NK-92 treated with Interleukin-12 subunit alpha and Interleukin-12 subunit beta, amount 100 ng/mL, for 24 hours (cell line): ENCODE measurements around the gene MYO5B.
"Not testable (repeated sequence)": the region's sequence is repeated elsewhere in the genome, so short reads cannot be mapped to it uniquely, and the experiment has no call there.

Source experiments
- DNase-seq: peaks from one replicate; lab custom pipeline; 2025; lab: John Stamatoyannopoulos, UW

The MYO5B gene

DNA sequence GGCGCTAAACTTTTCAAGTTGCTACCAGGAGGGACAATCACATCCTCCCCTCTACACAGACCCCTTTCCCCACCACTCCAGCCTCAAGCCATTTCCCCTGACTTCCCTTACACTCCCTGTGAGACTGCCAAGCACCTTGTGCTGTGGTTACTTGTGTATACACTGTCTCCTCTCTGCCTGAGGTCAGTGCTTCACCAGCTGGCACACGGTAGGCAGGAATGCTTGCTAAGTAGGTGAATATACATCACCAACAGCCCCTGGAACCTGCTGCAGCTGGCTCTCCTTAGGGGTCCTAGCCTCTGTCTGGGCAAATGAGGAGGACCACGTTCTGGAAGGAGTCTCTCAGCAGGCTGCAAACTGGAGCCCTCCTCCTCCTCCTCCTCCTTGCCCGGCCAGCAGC is 343.3 kb downstream of the MYO5B start:
- no peak for DNase-seq

DNA sequence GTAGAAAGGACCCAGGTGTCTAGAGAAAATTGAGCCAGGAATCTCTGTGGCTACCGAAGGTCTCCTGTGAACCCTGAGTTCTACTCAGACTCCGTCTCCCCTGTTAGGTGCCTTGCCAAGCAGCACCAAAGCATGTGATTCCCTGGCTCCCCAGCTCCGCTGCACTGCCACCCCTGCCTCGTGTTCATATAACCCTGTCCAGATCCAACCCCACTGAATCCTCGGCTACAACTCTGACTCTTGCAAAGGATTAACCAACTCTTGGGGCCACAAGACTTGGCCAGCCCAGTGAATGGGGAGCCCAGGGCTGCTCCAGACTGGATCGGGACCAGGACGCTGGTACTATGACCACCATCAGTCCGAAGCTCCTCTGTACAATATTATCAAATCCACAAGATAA is 344.3 kb downstream of the MYO5B start:
- DNase-seq: no peak

DNA sequence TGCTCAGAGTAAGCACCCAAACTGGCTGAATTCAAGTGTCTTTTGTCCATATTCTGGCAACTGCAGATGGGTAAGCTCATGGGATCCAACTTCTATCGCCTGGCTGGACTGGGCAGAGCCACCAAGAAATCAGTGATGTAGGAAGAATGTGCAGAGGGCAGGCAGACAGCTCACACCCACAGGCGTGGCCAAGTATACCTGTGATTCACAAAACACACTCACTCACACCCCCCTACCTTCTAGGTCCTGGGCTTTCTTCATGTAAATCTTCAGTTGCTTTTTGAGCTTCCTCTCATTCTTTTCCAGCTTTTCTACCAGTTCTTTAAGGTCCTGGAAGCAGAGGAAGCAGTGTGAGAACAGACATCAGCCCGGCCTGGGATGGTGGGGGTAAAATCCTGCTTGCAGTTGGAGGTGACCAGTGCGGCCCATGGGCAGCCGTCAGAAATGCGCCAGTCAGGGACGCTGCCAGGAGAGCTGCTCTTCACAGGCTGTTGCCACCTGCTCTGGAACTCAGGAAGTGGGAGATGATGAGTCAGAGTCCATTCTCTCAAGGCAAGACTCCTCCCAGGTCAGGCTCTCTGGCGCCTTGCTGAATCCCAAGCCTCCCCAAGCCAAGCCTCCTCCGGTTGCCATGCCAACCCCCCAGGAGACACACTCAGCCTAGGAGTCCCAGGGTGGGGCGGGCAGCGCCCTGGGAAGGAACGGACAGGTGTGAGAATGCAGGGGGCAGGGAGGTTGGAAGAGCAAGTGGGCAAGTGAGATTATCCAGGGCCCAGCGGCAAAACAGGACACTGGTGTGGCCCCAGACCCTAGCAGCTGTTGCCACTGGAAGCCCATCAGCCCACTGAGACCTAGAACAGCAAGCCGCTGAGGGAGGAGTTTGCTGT is 345.4 kb downstream of the MYO5B start:
- DNase-seq: no peak

DNA sequence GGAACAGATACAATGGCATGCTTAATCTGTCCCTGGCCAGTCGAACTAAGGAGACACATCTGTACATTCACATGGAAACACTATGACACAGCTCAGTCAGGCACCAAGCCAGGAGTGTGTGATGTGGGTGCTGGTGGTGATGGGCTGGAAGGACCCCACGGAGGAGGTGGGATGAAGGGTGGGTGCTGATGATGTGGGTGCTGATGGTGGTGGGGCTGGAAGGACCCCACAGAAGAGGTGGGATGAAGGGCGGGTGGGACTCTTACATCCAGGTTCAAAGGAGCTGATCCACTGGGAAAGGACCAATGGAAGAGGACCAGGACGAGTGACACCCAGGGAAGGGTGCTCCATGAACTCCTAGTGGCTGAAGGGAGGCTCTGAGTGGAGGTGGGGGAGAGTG is 346.8 kb downstream of the MYO5B start:
- DNase-seq: no peak

DNA sequence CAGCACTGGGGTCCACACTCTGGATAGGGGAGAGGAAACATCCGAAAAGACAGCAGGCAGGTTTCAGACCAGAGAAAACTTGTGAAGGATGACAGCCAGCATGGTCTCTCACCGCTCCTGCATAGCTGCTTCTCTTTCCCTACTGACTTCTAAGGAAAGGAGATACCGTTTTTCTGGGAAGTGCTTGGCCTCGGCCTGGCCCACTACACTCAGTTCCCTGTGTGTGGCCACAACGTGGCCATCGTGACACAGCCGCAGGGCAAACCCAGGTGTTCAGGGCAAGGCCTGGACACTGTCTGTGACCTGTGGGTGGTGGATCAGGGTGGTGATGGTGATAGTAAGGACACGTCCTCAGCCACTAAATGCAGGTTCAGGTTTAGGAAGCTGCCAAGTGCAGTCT is 347.4 kb downstream of the MYO5B start:
- DNase-seq: no peak

DNA sequence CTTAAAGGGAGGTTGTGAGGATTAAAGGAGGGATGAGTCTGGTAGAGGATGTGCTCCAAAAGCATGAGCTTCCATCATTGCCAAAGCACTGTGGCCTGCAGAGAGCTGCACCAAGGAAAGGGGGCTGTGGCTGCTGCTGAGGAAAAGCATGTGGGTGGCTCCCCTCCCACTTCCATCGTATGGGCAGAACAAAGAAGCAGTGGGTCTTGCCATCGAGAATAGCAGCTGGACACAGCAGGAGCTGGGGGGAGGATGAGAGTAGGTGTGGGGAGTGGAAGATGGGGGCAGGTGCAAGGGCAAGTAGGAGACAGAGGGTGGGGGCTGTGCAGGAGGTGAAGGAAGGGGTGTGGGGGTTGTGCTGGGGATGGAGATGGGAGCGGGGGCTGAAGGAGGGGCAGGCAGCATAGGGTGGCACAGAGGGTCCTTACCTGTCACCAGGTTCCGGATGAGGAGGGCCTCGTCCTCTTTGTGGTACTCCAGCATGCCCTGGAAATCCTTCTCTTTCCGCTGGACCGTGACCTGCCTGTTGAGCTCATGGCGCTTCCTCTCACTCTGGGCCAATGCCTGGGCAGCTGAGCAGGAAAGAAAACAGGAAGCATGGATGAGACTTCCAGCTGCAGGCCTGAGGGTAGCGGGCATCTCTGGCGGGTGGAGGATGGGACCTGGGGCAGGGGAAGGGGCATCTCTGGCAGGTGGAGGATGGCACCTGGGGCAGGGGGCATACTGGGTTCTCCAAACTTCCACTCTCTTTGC is 348.1 kb downstream of the MYO5B start:
- no peak for DNase-seq

DNA sequence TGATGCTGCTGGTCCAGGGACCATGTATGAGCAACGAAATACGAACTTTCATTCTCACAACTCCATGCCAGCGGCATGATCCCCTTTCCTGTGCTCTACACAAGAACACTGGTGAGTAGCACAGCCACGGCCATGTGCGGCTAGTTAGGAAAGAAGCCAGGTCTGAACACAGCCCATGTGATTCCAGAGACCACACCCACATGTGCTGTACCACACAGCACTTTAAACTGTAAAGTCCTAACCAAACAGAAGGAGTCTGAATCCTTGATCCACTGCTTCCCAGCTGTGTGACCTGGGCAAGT is 348.6 kb downstream of the MYO5B start:
- no peak for DNase-seq

DNA sequence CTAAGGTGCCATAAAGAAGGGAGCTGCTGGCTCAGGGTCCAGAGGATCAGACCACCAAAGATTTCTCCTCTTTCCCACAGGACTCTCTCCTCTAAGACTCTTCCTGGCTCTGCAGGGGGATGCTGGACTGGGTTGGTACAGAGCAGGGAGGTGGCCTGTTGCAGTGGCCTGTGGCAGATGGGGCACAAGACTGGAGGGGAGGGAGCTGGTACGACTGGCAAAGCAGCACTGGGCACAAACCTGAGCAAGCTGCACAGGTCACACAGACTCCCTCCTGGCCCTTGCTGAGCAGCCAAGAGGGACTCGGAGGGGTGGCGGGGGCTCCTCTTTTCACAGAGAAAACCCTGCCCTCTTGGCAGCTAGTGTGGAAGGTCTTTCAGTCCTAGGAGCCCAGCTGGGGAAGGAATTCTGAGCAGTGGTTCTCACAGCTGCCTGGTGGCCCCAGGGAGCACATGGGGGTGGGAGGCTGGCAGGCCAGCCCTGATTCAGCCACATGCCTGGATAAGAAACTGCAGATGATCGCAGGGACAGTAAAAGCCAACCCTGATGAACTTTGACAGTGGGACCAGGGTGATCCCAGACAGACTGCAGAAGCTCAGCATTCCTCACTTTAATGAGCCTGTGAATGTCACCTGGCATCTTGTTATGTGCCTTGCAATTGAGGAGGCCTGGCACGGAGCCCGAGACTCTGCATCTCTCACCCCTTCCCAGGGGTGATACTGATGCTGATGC is 349.2 kb downstream of the MYO5B start:
- no peak for DNase-seq

DNA sequence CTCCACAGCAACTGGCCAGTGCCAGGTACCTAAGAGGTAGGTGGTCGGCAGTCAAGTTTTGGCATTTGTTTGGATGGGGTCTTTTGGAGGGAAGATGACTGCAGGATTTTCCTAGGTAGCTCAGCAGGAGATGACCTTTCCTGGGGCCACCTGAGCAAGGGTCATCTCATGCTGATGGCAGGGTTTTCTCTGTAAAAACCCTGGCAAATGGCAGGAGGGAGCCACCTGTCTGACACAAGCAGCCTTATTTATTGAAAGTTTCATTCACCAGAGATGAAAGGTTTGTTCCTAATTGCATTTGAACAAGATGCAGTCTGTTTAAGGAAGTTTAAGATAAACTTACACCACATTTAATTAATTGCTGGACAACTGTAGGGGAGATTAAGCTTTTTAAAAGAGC is 350.0 kb downstream of the MYO5B start:
- no peak for DNase-seq

DNA sequence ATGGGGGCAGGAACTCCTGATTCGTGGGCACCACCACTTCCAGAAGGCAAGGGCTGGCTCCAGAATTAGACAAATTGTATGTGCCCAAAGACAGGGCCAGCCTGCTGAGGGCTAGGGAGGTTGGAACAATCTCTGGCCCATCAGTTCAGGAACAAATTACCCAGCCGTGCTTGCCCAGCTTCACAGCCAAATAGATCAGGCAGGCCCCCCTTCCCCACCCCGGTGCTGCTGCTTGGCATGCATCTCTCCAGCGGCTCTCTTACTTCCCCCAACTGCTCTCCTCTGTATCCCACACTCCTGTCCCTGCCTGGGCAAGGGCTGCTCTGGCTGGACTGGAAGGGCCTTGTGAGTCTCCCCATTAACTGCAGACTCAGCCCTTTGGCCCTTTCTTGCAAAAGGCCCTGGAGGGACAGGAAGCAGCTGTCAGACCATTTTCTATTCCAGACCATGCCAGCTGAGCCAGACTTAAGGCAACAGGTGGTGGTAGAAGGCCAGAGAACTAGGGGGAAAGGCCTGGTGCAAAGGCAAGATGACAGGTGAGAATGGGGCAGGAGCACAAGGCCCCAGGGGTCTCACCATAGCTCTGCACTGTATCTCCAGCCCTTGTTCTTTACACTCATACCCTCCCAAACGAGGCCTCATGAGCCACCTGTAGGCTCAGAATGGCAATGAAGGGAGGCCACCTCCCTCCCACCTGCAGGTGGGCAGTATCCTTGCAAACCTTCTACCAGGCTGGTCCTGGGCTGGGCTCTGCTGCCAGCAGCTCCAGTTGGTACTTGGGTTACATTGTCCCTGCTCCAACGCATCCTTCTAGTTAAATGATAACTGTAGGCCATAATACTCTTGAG is 350.9 kb downstream of the MYO5B start:
- no peak for DNase-seq

DNA sequence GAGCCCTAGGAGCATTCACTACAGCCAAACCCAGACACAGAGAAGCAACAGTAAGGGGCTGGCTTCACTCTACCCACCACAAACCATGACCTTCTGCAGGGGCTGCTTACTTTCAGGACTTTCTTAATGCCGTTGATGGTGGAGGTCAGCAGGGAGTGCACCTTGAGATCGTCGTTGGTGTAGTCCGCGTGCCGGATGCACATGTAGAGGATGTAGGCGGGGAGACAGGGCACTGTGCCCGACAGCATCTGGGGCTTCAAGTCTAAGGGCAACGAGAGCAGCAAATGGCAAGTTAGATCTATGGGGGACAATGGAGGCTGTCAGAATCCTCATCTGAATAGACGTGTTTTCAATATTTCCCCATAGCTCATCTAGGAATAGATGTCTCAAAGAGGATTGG is 351.8 kb downstream of the MYO5B start:
- DNase-seq: no peak

DNA sequence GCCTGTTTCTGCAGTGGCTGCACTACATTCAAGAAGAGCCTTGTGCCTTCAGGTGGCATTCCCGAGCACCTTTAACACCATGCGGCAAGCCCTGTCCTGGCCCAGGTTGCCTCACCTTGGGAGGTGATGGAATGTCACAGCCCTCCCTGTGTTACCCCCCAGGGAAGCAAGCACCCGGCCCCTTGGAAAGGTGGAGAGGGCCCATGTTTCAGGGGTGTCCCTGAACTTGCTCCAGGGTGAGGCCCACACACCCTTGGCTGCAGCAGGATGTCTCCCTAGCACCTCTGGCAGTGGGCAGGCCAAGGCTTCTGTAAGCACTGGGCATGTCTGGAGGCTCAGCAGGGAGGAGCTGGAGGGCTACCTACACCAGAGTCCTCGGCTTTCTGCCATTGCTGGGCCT is 352.3 kb downstream of the MYO5B start:
- DNase-seq: no peak

DNA sequence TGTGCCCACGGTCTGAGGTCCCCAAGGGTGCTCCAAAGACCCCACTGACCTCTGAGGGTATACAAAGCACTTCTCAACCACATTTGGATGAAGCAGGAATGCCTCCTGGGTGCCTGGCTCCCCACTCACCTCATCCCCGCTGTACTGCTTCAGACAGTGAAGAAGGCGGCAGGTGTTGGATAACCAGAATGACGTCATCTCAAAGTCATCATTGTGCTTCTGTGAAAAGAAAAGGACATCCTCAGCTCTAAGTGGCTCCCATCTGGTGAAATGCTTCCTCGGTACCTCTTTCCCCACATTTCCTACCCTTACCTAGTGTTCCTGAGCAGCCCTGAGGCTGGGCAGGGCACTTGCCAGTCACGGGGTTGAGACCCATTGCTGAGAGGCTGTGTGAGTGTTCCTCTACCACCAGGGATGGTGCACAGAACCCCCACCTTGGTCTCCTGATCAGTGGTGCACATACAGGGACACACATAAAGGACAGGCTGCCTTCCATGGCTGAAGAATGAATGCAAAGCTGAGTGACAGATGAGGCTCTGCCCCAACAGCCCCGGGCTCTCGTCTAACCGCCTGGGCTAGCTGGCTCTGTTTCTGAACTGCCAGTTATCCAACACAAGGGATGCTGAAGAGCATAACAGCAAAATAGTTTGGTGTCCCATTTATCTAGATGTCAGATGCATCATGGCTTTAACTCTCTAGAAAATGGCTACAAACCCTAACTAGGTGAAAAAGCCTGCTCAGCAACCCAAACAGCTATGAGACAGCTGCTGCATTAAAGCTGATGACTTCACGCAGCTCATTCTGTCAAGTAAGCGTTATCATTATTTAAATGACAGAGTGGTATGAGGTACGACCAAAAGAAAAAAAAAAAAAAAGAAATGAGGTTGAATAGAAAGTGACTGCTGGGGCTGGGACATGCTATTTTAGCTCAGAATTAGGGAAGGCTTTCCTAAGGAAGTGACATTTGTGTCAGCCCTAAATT is 353.4 kb downstream of the MYO5B start:
- no peak for DNase-seq

DNA sequence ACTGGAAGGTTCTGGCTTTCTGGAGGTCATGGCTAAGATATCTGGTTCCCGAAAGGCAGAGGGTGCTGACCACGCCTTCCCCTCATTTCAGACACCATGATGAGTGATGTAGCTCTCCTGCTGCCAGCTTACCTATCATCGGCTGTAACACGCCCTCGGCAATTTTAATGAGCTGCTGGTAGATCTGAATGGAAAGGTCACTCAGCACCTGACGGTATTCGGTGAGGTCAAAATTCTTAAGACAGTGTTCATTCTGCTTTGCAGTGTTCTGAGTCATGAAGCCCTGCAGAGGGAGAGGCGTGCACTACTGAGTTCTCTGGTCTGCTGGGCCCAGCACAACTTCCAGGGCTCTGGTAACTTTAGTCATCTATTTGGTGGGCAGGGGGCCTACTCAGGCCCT is 355.9 kb downstream of the MYO5B start:
- no peak for DNase-seq

DNA sequence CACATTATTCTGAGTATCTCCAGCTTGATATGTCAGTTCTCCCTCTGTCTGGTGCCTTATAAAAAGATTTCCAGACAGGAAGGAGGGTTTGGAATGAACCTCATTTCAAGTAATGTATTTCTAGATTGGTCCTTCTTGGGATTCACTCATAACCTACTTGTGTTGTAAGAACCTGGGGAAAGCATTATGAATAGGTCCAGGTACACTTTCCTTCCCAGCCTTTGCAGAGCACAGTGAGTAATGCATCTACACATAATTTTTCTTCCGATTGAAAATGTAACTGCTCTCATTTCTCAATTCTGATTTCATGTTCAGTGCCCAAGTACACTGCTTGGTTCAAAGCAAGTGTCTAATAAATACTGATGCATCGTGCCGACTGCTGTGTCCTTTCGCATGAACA is 356.6 kb downstream of the MYO5B start:
- DNase-seq: no peak

DNA sequence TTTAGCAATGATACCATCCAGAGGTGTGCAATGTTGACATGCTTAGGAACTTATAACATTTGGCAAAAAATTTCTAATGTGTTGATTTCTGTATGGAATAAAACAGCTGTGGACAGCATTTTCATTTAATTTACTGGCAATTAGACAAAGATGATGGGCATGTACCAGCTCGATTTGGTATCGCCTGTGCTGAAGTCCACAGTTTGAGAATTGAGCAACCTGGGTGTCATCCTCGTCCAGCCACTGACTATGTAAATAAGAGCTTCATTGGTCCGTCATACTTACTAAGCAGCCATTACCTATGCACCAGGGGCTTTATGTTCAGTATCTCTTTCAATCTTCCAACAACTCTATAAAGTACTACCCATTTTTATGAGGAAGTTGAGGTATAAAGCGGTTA is 357.1 kb downstream of the MYO5B start:
- no peak for DNase-seq

DNA sequence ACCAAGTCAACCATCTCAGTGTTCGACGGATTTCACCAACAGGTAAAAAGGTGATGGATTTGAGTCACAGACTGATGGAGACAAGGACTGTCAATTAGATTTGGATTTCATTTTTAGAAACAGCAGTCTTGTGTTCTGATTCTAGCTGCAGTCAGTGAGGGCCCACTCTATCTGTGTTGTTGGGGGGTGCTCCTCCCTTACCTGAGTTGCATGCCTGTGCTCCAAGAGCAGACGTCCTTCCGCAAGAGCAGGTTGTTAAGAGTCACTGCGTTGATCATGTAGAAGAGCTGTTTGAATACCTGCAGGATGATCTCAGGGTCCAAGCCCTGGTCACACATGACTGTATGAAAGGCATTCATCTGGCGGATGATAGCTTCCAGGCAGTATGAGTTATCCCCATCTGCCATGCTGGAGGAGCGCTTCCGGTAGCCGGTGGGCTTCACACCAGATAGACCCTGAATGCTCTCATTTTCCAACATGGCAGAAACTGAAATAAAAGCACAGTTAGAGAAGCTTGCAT is 357.6 kb downstream of the MYO5B start:
- not testable (repeated sequence) for DNase-seq

DNA sequence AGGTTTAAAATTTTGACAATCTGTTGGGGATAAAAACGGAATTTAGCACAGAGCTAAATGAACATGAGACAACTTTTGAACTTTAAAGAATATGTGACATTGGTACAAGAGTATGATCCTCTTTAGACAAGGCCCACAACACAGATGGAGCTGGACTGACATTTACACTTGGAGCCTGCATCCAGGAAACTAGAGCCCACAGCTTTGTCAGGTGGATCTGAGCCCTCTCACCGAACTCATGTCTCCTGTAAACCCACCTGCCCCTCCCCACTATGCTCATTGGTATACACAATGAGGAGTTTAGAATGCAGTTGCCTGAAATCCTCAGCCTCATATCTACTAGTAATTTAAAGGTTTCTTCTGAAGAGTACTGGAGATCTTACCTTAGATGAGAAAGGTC is 359.5 kb downstream of the MYO5B start:
- no peak for DNase-seq

DNA sequence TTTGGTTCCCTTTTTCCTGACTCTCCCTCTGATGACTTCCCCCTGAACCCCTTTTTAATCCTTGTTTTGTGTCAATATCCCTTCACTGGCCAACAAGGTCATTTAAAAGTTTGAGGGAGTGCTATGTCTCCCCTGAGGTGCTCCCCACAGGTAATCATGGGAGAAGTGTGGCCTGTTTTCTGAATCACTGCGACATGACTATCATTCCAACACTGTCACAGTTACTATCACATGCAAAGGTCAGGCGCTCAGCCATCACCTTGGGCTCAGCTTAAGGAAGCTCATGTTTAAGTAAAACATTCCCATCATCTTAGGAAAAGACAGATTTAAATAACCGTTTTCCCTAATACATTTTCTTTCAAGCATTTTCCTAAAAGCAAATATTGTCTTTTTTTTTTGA is 360.7 kb downstream of the MYO5B start:
- DNase-seq: no peak

DNA sequence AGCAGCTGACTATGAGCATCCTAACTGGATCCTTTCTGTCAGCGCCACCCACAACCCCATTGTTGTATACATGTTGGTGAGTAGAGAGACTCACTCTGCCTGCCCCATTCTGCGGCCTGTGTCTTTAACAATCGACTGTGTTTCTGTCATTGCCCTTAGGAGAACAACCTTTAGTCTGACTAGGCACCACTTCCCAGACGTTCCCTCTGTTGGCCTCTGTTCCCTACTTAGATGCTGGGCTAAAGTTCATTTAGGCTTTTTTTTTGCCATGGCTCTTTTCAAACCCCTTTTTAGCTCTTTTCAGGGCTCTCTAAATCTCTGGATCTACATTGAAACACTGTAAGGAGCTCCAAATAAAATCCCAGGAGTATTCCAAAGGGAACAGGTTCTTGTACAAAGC is 361.1 kb downstream of the MYO5B start:
- DNase-seq: no peak

DNA sequence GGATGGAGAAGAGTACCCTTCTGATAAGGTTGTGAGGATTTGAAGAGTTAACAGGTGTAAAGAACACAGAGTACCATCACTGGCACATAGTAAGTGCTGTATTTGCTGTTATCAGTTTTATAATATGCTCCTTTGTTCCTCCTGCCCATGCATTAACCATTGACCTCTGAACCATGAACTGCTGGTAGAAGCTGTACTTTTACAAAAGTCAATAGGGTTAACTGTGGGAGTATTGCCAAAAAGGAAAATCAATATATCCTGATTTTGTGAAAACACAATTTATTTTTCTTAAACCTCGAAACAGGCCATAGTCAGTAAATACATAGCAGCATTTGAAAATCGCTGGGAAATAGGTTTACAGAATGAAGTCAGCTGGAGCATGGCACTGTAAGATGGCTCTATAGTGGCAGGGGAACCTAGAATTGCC is 362.7 kb downstream of the MYO5B start:
- DNase-seq: no peak
